ENCODE data around the gene WDFY3.

WDFY3 gene, protein sequence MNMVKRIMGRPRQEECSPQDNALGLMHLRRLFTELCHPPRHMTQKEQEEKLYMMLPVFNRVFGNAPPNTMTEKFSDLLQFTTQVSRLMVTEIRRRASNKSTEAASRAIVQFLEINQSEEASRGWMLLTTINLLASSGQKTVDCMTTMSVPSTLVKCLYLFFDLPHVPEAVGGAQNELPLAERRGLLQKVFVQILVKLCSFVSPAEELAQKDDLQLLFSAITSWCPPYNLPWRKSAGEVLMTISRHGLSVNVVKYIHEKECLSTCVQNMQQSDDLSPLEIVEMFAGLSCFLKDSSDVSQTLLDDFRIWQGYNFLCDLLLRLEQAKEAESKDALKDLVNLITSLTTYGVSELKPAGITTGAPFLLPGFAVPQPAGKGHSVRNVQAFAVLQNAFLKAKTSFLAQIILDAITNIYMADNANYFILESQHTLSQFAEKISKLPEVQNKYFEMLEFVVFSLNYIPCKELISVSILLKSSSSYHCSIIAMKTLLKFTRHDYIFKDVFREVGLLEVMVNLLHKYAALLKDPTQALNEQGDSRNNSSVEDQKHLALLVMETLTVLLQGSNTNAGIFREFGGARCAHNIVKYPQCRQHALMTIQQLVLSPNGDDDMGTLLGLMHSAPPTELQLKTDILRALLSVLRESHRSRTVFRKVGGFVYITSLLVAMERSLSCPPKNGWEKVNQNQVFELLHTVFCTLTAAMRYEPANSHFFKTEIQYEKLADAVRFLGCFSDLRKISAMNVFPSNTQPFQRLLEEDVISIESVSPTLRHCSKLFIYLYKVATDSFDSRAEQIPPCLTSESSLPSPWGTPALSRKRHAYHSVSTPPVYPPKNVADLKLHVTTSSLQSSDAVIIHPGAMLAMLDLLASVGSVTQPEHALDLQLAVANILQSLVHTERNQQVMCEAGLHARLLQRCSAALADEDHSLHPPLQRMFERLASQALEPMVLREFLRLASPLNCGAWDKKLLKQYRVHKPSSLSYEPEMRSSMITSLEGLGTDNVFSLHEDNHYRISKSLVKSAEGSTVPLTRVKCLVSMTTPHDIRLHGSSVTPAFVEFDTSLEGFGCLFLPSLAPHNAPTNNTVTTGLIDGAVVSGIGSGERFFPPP (N-terminal part only)

DNA sequence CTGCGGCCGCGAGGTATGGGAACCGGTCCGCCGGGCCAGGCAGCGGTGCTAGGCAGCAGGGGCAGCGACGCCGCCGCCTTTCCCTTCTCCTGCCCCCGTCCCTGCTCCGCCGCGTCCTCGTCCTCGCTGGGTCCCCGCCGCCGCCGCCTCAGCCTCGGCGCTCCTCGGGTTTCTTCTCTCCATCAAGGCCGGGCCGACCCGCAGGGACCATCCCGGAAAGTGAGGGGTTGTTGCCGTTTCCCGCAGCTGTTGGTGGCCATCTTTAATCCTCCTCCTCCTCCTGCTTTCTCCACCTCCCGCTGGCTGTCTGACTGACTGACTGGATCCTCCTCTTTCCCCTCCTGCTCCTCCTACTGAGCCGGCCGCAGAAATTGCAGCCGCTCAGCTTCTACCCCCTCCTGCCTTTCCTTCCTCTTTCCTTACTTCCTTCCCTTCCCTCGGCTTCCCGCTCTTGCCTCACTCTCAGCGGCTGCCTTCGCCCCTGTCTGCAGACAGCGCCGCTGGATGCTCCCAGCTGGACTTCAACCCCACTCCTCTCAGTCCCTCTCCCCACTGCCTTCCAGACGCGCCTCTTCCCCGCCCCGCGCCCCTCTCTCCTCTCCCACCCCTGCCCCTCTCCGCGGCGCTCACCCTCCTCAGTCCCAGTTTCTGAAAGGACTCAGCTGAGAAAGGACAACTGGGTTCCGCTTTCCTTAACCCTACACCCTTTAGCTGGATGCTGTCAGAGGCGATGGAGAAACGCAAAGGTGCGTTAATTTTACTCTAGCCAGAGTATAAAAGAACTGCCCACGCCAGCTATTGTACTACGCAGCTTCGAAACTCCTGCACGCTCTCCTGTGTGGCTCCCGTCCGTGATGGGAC, at the start of gene WDFY3:
WDFY3 (minus strand) TSS at position 309 of the 861 bp plus-strand sequence. CDS start 106,099 bp downstream, outside the sequence.
- FAIRE-seq (no peak), DNase-seq (ENCODE audit: insufficient read length, low spot score) (peak; percentile 72)

DNA sequence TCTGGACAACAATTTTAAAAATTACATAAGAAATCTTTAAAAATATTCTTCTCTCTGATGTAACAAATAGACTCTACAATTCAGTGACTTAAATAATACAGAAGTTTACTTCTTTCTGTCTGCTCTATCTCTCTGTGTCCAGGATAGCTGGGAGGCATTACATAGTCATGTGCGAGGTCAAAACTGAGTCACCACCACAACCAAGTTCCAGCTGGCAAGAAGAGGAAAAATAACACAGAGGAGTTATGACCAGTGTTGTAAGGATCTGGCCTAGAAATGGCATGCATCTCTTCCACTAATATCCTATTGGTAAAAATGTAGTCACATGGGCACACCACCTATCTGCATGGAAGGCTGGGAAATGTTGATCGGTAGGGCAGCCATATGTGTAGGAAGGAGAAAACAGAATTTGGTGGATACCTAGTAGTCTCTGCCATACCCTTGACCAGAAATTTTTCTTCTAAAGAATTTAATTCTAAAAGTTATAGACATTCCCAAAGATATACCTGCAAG, 39.4 kb upstream of the WDFY3 start:
- FAIRE-seq: peak; percentile 33

GRCh38 chr4:85000343-85000742, 33.9 kb upstream of the WDFY3 start:
- no peak for DNase-seq (ENCODE audit: insufficient read length, low spot score)
- no peak for FAIRE-seq

More for the DNA sequence above, 39.4 kb upstream of the WDFY3 start:
- peak; percentile 20 for DNase-seq (ENCODE audit: insufficient read length, low spot score)

DNA sequence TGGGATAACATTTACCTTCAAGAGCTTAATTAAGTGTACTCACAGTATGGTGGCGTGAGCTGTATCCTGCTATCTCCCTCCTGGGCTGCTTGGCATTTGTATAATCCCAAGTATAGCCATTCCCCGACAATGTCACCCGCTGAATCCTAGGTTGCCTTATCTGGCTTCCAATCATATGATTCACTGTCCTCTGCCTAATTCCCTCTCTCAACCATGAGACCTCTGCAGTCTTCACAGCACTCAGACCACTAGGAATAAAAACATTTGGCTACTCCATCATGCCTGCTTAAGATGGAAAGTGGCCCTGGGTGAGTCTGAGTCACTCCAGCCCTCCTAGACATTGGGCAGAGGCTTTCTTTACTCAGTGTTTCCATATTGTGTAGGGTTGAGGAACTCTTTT, 28.9 kb upstream of the WDFY3 start:
- no peak for FAIRE-seq
- DNase-seq (ENCODE audit: insufficient read length, low spot score): peak; percentile 10

DNA sequence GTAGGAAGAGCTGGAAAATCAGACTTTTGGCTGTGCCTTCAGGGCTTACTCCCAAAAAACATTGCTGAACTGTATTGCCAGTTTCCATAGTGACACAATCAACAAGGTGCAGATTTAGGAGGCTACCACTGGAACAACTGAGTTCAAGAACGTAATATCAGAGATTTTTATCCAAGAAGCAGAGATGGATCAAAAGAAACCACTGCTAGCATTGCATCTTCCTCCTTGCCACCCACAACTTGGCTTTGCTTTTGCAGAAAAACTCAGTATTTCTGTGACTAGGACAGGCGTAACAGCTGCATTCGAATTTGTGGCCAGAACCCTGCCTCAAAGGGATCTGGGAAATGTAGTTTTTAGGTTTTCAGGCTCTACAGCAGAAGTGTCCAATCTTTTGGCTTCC, 27.8 kb upstream of the WDFY3 start:
- DNase-seq (ENCODE audit: insufficient read length, low spot score) (no peak), FAIRE-seq (no peak)

GRCh38 chr4:84985952-84986351, 19.5 kb upstream of the WDFY3 start:
- no peak for DNase-seq (ENCODE audit: insufficient read length, low spot score)
- no peak for FAIRE-seq

DNA sequence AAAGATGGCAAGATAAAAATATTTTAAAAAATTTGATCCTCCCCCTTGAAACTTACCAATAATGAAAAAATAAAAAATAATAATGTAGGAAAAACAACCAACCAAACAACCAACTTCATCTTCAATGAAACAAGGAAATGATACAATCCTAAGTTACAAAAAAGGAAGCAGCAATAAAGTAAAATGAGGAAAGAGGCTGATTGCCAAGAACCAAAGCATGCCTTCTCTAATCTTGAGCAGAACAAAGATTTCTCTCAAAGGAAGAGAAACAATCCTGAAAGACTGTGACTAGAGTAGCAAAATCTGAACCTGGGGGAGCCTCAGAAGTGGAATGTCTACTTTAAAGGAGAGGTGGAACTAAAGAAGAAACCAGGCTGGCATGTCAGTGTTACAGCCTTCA, 10.9 kb upstream of the WDFY3 start:
- FAIRE-seq (no peak), DNase-seq (ENCODE audit: insufficient read length, low spot score) (no peak)

- DNase-seq (ENCODE audit: insufficient read length, low spot score) (no peak), FAIRE-seq (no peak)
Observed at GRCh38 chr4:84973856-84974255, 7.4 kb upstream of the WDFY3 start.

GRCh38 chr4:84971319-84971932, 4.9 kb upstream of the WDFY3 start:
- DNase-seq (ENCODE audit: insufficient read length, low spot score): peak; percentile 24

GRCh38 chr4:84968925-84969324, 2.4 kb upstream of the WDFY3 start:
- no peak for DNase-seq (ENCODE audit: insufficient read length, low spot score)
- FAIRE-seq: no peak

More at GRCh38 chr4:84971319-84971932, 4.9 kb upstream of the WDFY3 start:
- FAIRE-seq: no peak

DNA sequence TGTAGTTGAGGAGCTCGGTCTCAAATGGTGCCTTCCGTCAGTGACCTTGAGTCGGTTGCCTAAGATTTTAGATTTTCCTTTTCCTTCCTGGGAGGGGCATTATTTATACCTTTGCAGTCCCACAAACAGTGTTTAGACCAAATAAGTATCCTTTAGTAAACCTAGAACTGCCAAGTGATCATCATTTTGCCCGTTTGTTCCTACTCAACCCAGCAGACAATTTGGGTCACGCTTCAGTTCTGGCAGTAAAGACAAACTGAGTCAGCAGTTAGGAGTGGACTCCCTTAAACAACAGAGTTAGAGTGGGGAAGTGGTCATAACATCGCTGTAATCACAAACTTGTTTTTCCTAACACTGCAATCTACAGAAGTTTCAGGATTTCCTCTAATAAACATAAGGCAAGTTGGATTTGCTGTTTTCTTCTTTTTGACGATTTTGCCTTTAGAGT, 777 bp upstream of the WDFY3 start:
- no peak for DNase-seq (ENCODE audit: insufficient read length, low spot score)
- FAIRE-seq: no peak

GRCh38 chr4:84965553-84966381, 723 bp downstream of the WDFY3 start:
- FAIRE-seq (no peak), DNase-seq (ENCODE audit: insufficient read length, low spot score) (peak; percentile 21)

- FAIRE-seq: no peak
- DNase-seq (ENCODE audit: insufficient read length, low spot score): no peak
Observed at GRCh38 chr4:84964995-84965552, 1.4 kb downstream of the WDFY3 start.

DNA sequence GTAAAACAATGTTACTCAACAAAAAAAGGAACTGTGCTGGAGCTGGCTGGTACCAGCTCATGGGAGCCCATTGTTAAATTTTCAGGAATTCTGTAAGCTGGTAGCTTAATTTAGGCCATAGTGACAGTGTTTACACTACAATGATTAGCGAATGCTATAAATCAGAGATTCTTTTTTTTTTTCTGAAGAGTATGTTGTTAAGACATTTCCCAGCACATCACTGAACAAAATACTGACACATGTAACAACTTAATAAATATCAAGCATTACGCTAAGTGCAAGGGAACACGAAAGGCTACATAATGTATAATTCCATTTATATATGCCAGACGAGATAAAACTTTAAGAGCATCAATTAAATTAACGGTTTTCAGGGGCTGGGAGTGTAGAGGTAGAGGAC, 4.4 kb downstream of the WDFY3 start:
- no peak for FAIRE-seq
- DNase-seq (ENCODE audit: insufficient read length, low spot score): no peak

GRCh38 chr4:84958434-84958833, 8.1 kb downstream of the WDFY3 start:
- FAIRE-seq (no peak), DNase-seq (ENCODE audit: insufficient read length, low spot score) (no peak)

- no peak for FAIRE-seq
Observed at GRCh38 chr4:84957514-84958420, 8.7 kb downstream of the WDFY3 start.

GRCh38 chr4:84956014-84956413, 10.5 kb downstream of the WDFY3 start:
- no peak for DNase-seq (ENCODE audit: insufficient read length, low spot score)
- FAIRE-seq: no peak

More at GRCh38 chr4:84957514-84958420, 8.7 kb downstream of the WDFY3 start:
- DNase-seq (ENCODE audit: insufficient read length, low spot score): no peak

Data from HTR-8/SVneo (cell line).